NCI-H345 (cell line): ENCODE measurements around the gene FUT9.
"Not testable (repeated sequence)": the region's sequence is repeated elsewhere in the genome, so short reads cannot be mapped to it uniquely, and the experiment has no call there.

Experiments
- DNase-seq: peaks from one replicate; lab custom pipeline; 2025; lab: John Stamatoyannopoulos, UW

FUT9 gene

GRCh38 chr6:96186516-96187195 is 170.9 kb downstream of the FUT9 start:
- no peak for DNase-seq

DNA sequence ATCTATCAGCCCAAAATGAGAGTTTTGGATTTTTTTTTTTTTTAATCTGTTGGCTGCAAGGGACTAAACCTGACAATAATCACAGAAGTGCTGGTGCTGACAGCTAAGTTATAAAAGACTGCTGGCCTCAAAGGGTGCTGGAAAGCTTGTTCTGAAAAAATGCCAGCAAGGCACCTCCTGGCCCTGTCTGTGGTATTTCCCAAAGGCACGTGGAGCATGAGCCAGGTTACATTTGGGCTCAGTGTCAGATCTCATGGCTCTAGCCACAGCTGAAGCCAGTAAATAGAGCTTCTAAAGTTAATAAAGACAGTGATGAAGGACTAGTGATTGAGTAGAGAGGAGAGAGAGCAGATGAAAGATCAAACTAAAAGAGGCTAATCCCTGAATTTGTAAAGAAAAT is 178.9 kb downstream of the FUT9 start:
- no peak for DNase-seq

GRCh38 chr6:96195272-96195671 is 179.5 kb downstream of the FUT9 start:
- no peak for DNase-seq

DNA sequence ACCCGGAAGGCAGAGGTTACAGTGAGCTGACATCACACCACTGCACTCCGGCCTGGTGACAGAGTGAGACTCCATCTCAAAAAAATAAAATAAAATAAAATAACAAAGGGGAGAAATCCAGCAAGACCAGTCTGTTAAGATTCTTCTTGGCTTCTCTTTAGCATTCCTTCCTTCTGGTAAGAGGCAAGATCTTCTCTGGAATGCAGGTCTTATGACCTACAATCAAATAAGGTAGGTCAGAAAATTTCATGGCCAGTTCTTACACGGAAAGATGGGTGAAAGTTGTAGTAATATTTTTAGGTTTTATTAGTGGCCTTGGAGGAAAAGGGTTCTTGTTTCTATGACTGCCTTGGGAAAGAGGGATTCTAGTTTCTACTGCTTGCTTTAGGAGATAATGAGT is 180.9 kb downstream of the FUT9 start:
- DNase-seq, result no peak

DNA sequence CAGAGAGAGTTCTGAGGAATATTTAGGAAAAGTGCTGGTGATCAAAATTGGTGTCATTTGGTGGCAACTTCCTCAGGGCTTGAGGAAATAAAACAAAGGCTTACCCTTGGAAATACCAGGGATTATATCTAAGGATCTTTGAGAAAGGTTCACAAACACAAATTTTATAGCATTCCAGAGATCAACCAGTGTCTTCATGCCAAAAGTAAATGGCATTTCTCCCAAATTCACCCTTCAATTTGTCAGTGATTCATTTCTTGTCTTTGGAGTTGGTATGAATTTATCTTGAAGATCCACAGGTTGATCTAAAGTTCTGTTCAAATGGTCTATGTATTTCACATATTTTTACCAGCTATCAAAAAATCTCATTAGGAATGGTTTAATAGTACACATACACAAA is 181.5 kb downstream of the FUT9 start:
- no peak for DNase-seq

GRCh38 chr6:96202571-96202970 is 186.8 kb downstream of the FUT9 start:
- DNase-seq, result no peak

GRCh38 chr6:96211341-96211740 is 195.6 kb downstream of the FUT9 start:
- DNase-seq, result no peak

GRCh38 chr6:96212066-96212465 is 196.3 kb downstream of the FUT9 start:
- DNase-seq, result no peak

GRCh38 chr6:96213784-96214183 is 198.0 kb downstream of the FUT9 start:
- DNase-seq, result no peak

DNA sequence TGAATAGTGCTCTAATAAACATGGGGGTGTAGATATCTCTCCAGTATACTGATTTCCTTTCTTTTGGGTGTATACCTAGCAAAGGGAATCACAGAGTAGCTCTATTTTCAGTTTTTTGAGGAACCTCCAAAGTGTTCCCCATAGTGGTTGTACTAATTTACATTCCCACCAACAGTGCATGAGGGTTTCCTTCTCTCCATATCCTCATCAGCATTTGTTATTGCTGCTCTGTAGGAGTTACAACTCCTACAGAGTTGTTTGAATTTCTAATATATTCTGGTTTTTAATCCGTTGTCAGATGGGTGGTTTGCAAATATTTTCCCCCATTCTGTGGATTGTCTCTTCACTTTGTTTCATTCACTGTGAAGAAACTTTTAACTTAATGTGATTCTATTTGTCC is 207.9 kb downstream of the FUT9 start:
- no peak for DNase-seq

GRCh38 chr6:96227135-96227534 is 211.4 kb downstream of the FUT9 start:
- no peak for DNase-seq

DNA sequence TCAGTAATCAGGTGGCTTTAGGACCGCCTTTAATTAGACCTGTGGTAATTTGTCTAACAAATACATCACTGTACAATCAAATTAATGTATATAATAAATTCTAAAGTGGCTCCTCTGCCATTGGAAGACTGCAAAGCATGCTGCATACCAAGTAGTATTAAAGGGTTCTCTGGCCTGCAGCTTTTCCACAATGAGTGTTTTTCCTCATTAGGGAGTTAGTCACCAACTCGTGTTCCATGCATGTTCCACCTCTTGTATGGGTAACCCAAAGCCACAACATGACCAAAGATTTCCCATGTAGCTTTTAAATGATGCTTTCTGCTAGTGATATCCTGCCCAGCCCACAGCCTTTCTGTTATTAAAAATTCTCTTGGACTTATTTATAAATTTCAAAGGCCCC is 218.7 kb downstream of the FUT9 start:
- no peak for DNase-seq

GRCh38 chr6:96235927-96236326 is 220.2 kb downstream of the FUT9 start:
- no peak for DNase-seq

- DNase-seq, result no peak
Observed at GRCh38 chr6:96236471-96236870, 220.7 kb downstream of the FUT9 start.

DNA sequence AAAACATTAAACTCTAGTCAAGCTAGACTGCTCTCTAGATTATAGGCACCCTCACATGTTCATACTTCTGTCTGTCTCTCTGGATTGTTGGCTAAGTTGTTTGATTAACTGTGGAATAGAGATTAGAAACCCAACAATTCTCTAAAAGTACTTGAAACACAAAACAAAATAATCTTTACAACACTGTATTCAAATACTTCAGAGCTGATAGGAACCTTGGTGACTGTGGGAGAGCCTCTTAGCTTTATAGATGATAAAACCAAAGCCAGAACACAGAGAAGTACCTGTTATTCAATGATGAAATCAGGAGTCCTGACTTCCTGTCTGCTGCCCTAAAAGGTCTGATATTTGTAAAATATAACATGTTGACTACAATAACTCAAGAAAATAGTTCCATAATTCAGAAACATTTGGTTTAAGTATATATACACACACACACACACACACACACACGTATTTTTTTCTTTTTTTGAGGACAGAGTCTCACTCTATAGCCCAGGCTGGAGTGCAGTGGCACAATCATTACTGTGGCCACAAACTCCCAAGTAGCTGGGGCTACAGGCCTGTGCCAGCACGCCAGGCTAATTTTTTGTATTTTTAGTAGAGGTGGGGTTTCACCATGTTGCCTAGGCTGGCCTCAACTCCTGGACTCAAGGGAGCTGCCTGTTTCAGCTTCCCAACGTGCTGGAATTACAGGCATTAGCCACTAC is 222.0 kb downstream of the FUT9 start:
- no peak for DNase-seq

DNA sequence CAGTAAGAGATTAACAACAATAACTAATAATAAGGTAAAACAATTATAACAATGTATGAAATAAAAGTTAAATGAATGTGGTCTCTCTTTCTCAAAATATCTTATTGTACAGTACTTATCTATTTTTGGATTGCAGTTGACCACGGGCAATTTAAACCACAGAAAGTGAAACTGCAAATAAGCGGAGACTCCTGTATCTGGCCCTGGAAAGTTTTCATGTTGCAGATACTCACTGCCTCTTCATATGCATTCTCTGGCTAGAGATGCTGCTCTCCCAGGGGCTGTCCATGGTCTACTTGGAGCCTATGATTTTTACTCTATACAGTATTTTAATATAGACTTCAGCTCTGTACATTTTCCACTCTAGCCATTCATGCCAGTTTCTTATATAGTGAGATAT is 230.8 kb downstream of the FUT9 start:
- no peak for DNase-seq

GRCh38 chr6:96249755-96250154 is 234.0 kb downstream of the FUT9 start:
- no peak for DNase-seq

DNA sequence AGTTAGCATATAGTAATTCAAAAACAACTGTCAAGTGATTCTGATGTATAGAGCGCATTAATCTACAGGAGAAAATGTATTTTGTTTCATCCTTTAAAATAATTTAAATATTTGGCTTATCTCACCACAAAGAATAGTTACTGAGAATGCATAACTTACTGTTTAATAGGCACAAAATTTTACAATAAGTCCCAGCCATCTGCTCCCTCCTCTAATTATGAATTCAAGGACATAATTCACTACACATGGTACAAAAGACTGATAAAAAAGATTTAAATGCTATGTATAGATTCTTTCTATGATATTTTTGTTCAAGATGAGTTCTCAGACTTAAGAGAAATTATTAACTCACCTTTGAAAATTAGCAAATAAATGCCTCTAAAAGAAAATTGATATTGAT is 242.0 kb downstream of the FUT9 start:
- DNase-seq, result no peak

DNA sequence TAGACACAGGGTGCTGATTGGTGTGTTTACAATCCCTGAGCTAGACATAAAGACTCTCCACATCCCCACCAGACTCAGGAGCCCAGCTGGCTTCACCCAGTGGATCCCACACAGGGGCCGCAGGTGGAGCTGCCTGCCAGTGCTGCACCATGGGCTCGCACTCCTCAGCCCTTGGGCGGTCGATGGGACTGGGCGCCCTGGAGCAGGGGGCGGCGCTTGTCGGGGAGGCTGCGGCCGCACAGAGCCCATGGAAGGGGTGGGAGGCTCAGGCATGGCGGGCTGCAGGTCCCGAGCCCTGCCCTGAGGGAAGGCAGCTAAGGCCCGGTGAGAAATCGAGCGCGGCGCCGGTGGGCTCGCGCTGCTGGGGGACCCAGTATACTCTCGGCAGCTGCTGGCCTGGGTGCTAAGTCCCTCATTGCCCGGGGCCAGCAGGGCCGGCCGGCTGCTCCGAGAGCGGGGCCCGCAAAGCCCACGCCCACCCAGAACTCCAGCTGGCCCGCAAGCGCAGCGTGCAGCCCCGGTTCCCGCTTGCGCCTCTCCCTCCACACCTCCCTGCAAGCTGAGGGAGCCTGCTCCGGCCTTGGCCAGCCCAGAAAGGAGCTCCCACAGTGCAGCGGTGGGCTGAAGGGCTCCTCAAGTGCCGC is 245.1 kb downstream of the FUT9 start:
- DNase-seq, result not testable (repeated sequence)
